LHCN-M2 (cell line): Measurements from ENCODE around the gene TMEM263. TPM values are rescaled to one million over a fixed set of nuclear protein-coding genes. Genes with fewer than 3 reads are reported as not detected.
"Not testable (repeated sequence)": the region's sequence is repeated elsewhere in the genome, so short reads cannot be mapped to it uniquely, and the experiment has no call there.

Experiments used
- DNase-seq: peaks from one replicate; pipeline ENCODE4 v3.0.0-alpha.2; 2012; ENCODE audit warnings: low read depth
- polyA plus RNA-seq: library from polyadenylated mRNA; unstranded; fragments of >200 nt; gene quantifications from one replicate; pipeline ENCODE4 v1.2.1, GENCODE V29; 2012; ENCODE audit warnings: missing spikeins
- total RNA-seq: library from RNA; depleted of rRNA; stranded (reverse); fragments of >200 nt; gene quantifications from 2 replicates; pipeline ENCODE4 v1.2.3, GENCODE V29; 2014; rRNA removed

The TMEM263 gene
- total RNA-seq: 70.2 and 83.0 TPM in 2 replicates
- 31.4 TPM for polyA plus RNA-seq

- DNase-seq: peak; percentile 95
Observed at GRCh38 chr12:106955377-106956047, at the start of gene TMEM263. Gene TMEM263, plus strand, starts transcription at chr12:106955907. Its CDS starts 11,210 bp downstream, at chr12:106967117.

GRCh38 chr12:106906715-106907114 lies 49.0 kb upstream of the TMEM263 start:
- no peak for DNase-seq

- DNase-seq: no peak
Observed at GRCh38 chr12:106907411-106907810, 48.3 kb upstream of the TMEM263 start.

GRCh38 chr12:106907846-106908245 lies 47.9 kb upstream of the TMEM263 start:
- DNase-seq: no peak

- no peak for DNase-seq
Observed at GRCh38 chr12:106908561-106908960, 47.1 kb upstream of the TMEM263 start.

GRCh38 chr12:106910202-106910601 lies 45.5 kb upstream of the TMEM263 start:
- no peak for DNase-seq

- no peak for DNase-seq
Observed at GRCh38 chr12:106911581-106911980, 44.1 kb upstream of the TMEM263 start.

- DNase-seq: no peak
Observed at GRCh38 chr12:106913456-106913855, 42.3 kb upstream of the TMEM263 start.

- DNase-seq: no peak
Observed at GRCh38 chr12:106914796-106915634, 40.7 kb upstream of the TMEM263 start.

GRCh38 chr12:106915635-106916026 lies 40.1 kb upstream of the TMEM263 start:
- no peak for DNase-seq

GRCh38 chr12:106917503-106917902 lies 38.2 kb upstream of the TMEM263 start:
- DNase-seq: no peak

GRCh38 chr12:106918746-106919145 lies 37.0 kb upstream of the TMEM263 start:
- no peak for DNase-seq

- peak; percentile 49 for DNase-seq
Observed at GRCh38 chr12:106919910-106920544, 35.7 kb upstream of the TMEM263 start.

- not testable (repeated sequence) for DNase-seq
Observed at GRCh38 chr12:106921976-106922375, 33.7 kb upstream of the TMEM263 start.

- not testable (repeated sequence) for DNase-seq
Observed at GRCh38 chr12:106923594-106923993, 32.1 kb upstream of the TMEM263 start.

- no peak for DNase-seq
Observed at GRCh38 chr12:106924268-106924861, 31.3 kb upstream of the TMEM263 start.

- DNase-seq: no peak
Observed at GRCh38 chr12:106926657-106927056, 29.1 kb upstream of the TMEM263 start.

- DNase-seq: no peak
Observed at GRCh38 chr12:106934277-106934676, 21.4 kb upstream of the TMEM263 start.

GRCh38 chr12:106941481-106942156 lies 14.1 kb upstream of the TMEM263 start:
- DNase-seq: no peak

GRCh38 chr12:106942775-106943174 lies 12.9 kb upstream of the TMEM263 start:
- no peak for DNase-seq

- peak; percentile 26 for DNase-seq
Observed at GRCh38 chr12:106945261-106945851, 10.4 kb upstream of the TMEM263 start.
